DOHH2 (cell line): Measurements from ENCODE around the gene AGBL5.

Experiments
- H3F3A ChIP-seq: fragments of 200-600 bp; sonication (generic), shearing (Covaris generic); 2 replicates; pipeline ENCODE4 v1.6.0; 2016; ENCODE audit warnings: antibody characterized with exemption, mild to moderate bottlenecking; ENCODE audit not compliant: control insufficient read depth, insufficient read depth
- H3K27ac ChIP-seq: fragments of 200-600 bp; sonication (generic); 2 replicates; pipeline ENCODE4 v1.5.1; 2014; ENCODE audit warnings: low read depth, mild to moderate bottlenecking, low read length, moderate library complexity
- H3K27me3 ChIP-seq: fragments of 200-600 bp; sonication (generic); 2 replicates; pipeline ENCODE4 v1.6.1; 2014; ENCODE audit warnings: mild to moderate bottlenecking, low read length, mixed read lengths; ENCODE audit not compliant: control insufficient read depth
- H3K36me3 ChIP-seq: fragments of 200-600 bp; sonication (generic); 2 replicates; pipeline ENCODE4 v1.6.1; 2014; ENCODE audit warnings: mild to moderate bottlenecking, low read length, moderate library complexity, mixed read lengths; ENCODE audit not compliant: control insufficient read depth
- H3K4me1 ChIP-seq: fragments of 200-600 bp; sonication (generic); 2 replicates; pipeline ENCODE4 v1.6.1; 2014; ENCODE audit warnings: mild to moderate bottlenecking, low read length, mixed read lengths; ENCODE audit not compliant: control insufficient read depth
- H3K4me2 ChIP-seq: fragments of 200-600 bp; sonication (generic); 2 replicates; pipeline ENCODE4 v1.6.0; 2014; ENCODE audit warnings: mild to moderate bottlenecking, low read length, moderate library complexity
- H3K4me3 ChIP-seq: fragments of 200-600 bp; sonication (generic); 2 replicates; pipeline ENCODE4 v1.5.1; 2014; ENCODE audit warnings: mild to moderate bottlenecking, low read length, mixed read lengths
- H3K79me2 ChIP-seq: fragments of 200-600 bp; sonication (generic); 2 replicates; pipeline ENCODE4 v1.6.1; 2014; ENCODE audit warnings: mild to moderate bottlenecking, low read length, mixed read lengths; ENCODE audit not compliant: control insufficient read depth
- H3K9me2 ChIP-seq: fragments of 200-600 bp; sonication (generic); replicated peaks from 2 replicates; pipeline ENCODE4 v1.6.1; 2014; ENCODE audit warnings: mild to moderate bottlenecking, low read length, mixed read lengths; ENCODE audit not compliant: control insufficient read depth
- H3K9me3 ChIP-seq: fragments of 200-600 bp; sonication (generic); 2 replicates; pipeline ENCODE4 v1.6.1; 2014; ENCODE audit warnings: antibody characterized with exemption, low read length, mixed read lengths; ENCODE audit not compliant: control insufficient read depth, insufficient read depth
- H4K20me1 ChIP-seq: fragments of 200-600 bp; sonication (generic); 2 replicates; pipeline ENCODE4 v1.6.0; 2014; ENCODE audit warnings: low read depth, mild to moderate bottlenecking, antibody characterized with exemption, low read length, moderate library complexity; ENCODE audit not compliant: control insufficient read depth, insufficient read depth
- CTCF ChIP-seq: fragments of 200-600 bp; sonication (generic); IDR thresholded peaks from one replicate; pipeline ENCODE4 v1.5.1; 2014; ENCODE audit warnings: antibody characterized with exemption, mild to moderate bottlenecking, low read depth, low read length; ENCODE audit not compliant: poor library complexity, severe bottlenecking
- EZH2phosphoT487 ChIP-seq: fragments of 200-600 bp; sonication (generic); IDR thresholded peaks from 2 replicates; pipeline ENCODE4 v1.6.1; 2017; ENCODE audit warnings: borderline replicate concordance, mild to moderate bottlenecking, antibody characterized with exemption, low read length, moderate library complexity, mixed read lengths

Gene AGBL5

GRCh38 chr2:27070653-27071276 lies 19.3 kb downstream of the AGBL5 start:
- no peaks in the 10 kb centered on the region for H4K20me1 ChIP-seq
- no peaks in the 10 kb centered on the region for H3K9me3 ChIP-seq
- H3K27me3 ChIP-seq = no peaks in the 10 kb centered on the region
- no peak for TF ChIP-seq EZH2phosphoT487
- no peak for TF ChIP-seq CTCF
- peaks cover 46% of the 10 kb centered on the region for H3K36me3 ChIP-seq
- H3K4me3 ChIP-seq = peak overlapping the region; percentile 86
- no peaks in the 10 kb centered on the region for H3K9me2 ChIP-seq
- peaks cover 34% of the 10 kb centered on the region for H3K79me2 ChIP-seq
- H3K27ac ChIP-seq = peak overlapping the region; percentile 37
- H3K4me2 ChIP-seq = peak overlapping the region; percentile 74
- 0 out of 2 replicates have a peak, but pooled peaks cover 7% of the 10 kb centered on the region for H3F3A ChIP-seq
- H3K4me1 ChIP-seq = peaks cover 51% of the 10 kb centered on the region

- Histone ChIP-seq H3K4me1 (peaks cover 58% of the 10 kb centered on the region), H3K9me2 (no peaks in the 10 kb centered on the region), H3K79me2 (peaks cover 34% of the 10 kb centered on the region), H3K27ac (peak within 1 kb of the TSS; percentile 37), H3K9me3 (no peaks in the 10 kb centered on the region), H3K4me3 (peak within 1 kb of the TSS; percentile 86), H3K36me3 (peaks cover 43% of the 10 kb centered on the region), H4K20me1 (no peaks in the 10 kb centered on the region), H3K4me2 (peak within 1 kb of the TSS; percentile 74), H3F3A (peaks cover 13% of the 10 kb centered on the region; the same call in 1 of the 2 replicates), H3K27me3 (no peaks in the 10 kb centered on the region)
- peak; percentile 35 for TF ChIP-seq CTCF
- no peak for TF ChIP-seq EZH2phosphoT487
Measured at GRCh38 chr2:27071277-27071989, 20.0 kb downstream of the AGBL5 start, which contains the start of gene OST4. TSS of gene OST4 (minus strand) at chr2:27071654.

GRCh38 chr2:27071990-27072830 lies 20.7 kb downstream of the AGBL5 start:
- no peaks in the 10 kb centered on the region for H3K27me3 ChIP-seq
- H3K4me2 ChIP-seq = peak overlapping the region; percentile 74
- no peak for TF ChIP-seq CTCF
- no peak for TF ChIP-seq EZH2phosphoT487
- H3K4me3 ChIP-seq = peak overlapping the region; percentile 86
- H3F3A ChIP-seq = peaks cover 15% of the 10 kb centered on the region; the same call in 1 of the 2 replicates
- no peak overlapping the region for H3K27ac ChIP-seq
- H3K9me3 ChIP-seq = no peaks in the 10 kb centered on the region
- peaks cover 42% of the 10 kb centered on the region for H3K36me3 ChIP-seq
- H3K9me2 ChIP-seq = no peaks in the 10 kb centered on the region
- H3K4me1 ChIP-seq = peaks cover 66% of the 10 kb centered on the region
- peaks cover 34% of the 10 kb centered on the region for H3K79me2 ChIP-seq
- H4K20me1 ChIP-seq = no peaks in the 10 kb centered on the region
